ENCODE measurements around the gene KLK3. TPM values are rescaled to one million over a fixed set of nuclear protein-coding genes. Genes with fewer than 3 reads are reported as not detected.

Gene KLK3
- total RNA-seq, 5 donors from 2014 or later (not counting 1 experiment from before 2014, with no cell fraction given) = not detected

DNA sequence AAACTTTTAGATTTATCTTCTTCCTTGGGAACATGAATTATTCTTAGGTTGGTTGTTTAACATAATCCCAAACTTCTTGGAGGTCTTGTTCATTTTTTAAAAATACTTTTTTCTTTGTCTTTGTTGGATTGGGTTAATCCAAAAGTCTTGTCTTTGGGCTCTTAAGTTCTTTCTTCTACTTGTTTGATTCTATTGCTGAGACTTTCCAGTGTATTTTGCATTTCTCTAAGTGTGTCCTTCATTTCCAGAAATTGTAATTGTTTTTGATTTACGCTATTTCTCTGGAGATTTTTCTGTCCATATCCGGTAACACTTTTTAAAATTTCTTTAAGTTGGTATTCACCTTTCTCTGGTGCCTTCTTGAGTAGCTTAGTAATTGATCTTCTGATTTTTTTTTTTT, 11.5 kb upstream of the KLK3 start:
- ChIA-PET POLR2A (no interaction called here), CTCF (no interaction called here)
- ATAC-seq (replicated peaks in 1 of 4) (no peak), DNase-seq (no peak)
- no peaks in the 10 kb centered on the region for H3K4me1 ChIP-seq (ENCODE audit: control insufficient read depth in 1 of 2, extremely low read depth in 1 of 2, insufficient read depth in 2 of 2, low read length in 2 of 2)
- peaks cover 11 to 29% (median 14%) of the 10 kb centered on the region in 3 donors for H3K9me3 Mint-ChIP-seq
- no peak overlapping the region for H3K4me3 ChIP-seq (ENCODE audit: control insufficient read depth in 1 of 2, extremely low read depth in 1 of 2, low read length in 1 of 2)
- H3K27ac Mint-ChIP-seq = no peak overlapping the region
- no CpG with 5 or more reads among the region's 2 CpGs for WGBS (ENCODE audit: insufficient coverage)
- no peaks in the 10 kb centered on the region for H3K9me3 ChIP-seq
- H3K36me3 ChIP-seq (ENCODE audit: control insufficient read depth in 2 of 2, extremely low read depth in 1 of 2, insufficient read depth in 1 of 2, low read length in 1 of 2) = no peaks in the 10 kb centered on the region
- H3K4me3 Mint-ChIP-seq = no peak overlapping the region
- H3K36me3 Mint-ChIP-seq = no peaks in the 10 kb centered on the region
- no peak overlapping the region for H3K27ac ChIP-seq (ENCODE audit: low read length)
- H3K27me3 ChIP-seq (replicated peaks in 1 of 2; ENCODE audit: control insufficient read depth in 2 of 2, extremely low read depth in 1 of 2, insufficient read depth in 2 of 2, low read length in 1 of 2) = peaks cover 4 to 24% of the 10 kb centered on the region in 2 experiments
- peaks cover 0 to under 1% (median 0%) of the 10 kb centered on the region in 3 donors for H3K4me1 Mint-ChIP-seq
- H3K27me3 Mint-ChIP-seq = peaks cover 17 to 21% of the 10 kb centered on the region in 2 donors

GRCh38 chr19:50843701-50844221, 11.0 kb upstream of the KLK3 start:
- no peaks in the 10 kb centered on the region for H3K36me3 Mint-ChIP-seq
- no peak overlapping the region for H3K27ac ChIP-seq (ENCODE audit: low read length)

GRCh38 chr19:50844296-50844935, 10.3 kb upstream of the KLK3 start:
- peaks cover 4 to 16% of the 10 kb centered on the region in 2 experiments for H3K27me3 ChIP-seq (replicated peaks in 1 of 2; ENCODE audit: control insufficient read depth in 2 of 2, extremely low read depth in 1 of 2, insufficient read depth in 2 of 2, low read length in 1 of 2)
- H3K36me3 Mint-ChIP-seq = no peaks in the 10 kb centered on the region
- ChIA-PET POLR2A (interaction anchor here in 1 of 2 donors (0.6 kb wide), 1 partner anchor 120 kb away, joined by 3 read pairs; no protein-coding TSS in a partner anchor), CTCF (no interaction called here)
- H3K27ac ChIP-seq (ENCODE audit: low read length) = no peak overlapping the region
- no peaks in the 10 kb centered on the region for H3K4me1 ChIP-seq (ENCODE audit: control insufficient read depth in 1 of 2, extremely low read depth in 1 of 2, insufficient read depth in 2 of 2, low read length in 2 of 2)
- DNase-seq (no peak), ATAC-seq (replicated peaks in 1 of 4) (no peak)
- H3K27me3 Mint-ChIP-seq = peaks cover 19 to 22% of the 10 kb centered on the region in 2 donors
- H3K4me3 ChIP-seq (ENCODE audit: control insufficient read depth in 1 of 2, extremely low read depth in 1 of 2, low read length in 1 of 2) = no peak overlapping the region
- 49% methylated on average over 4 of the region's 8 CpGs for WGBS (ENCODE audit: insufficient coverage)
- H3K9me3 ChIP-seq = no peaks in the 10 kb centered on the region
- no peaks in the 10 kb centered on the region for H3K4me1 Mint-ChIP-seq
- H3K4me3 Mint-ChIP-seq = no peak overlapping the region
- H3K27ac Mint-ChIP-seq = no peak overlapping the region
- H3K36me3 ChIP-seq (ENCODE audit: control insufficient read depth in 2 of 2, extremely low read depth in 1 of 2, insufficient read depth in 1 of 2, low read length in 1 of 2) = no peaks in the 10 kb centered on the region
- peaks cover 11 to 29% (median 14%) of the 10 kb centered on the region in 3 donors for H3K9me3 Mint-ChIP-seq

More at GRCh38 chr19:50843701-50844221, 11.0 kb upstream of the KLK3 start:
- Histone ChIP-seq H3K4me1 (ENCODE audit: control insufficient read depth in 1 of 2, extremely low read depth in 1 of 2, insufficient read depth in 2 of 2, low read length in 2 of 2) (no peaks in the 10 kb centered on the region), H3K4me3 (ENCODE audit: control insufficient read depth in 1 of 2, extremely low read depth in 1 of 2, low read length in 1 of 2) (no peak overlapping the region), H3K27me3 (replicated peaks in 1 of 2; ENCODE audit: control insufficient read depth in 2 of 2, extremely low read depth in 1 of 2, insufficient read depth in 2 of 2, low read length in 1 of 2) (peaks cover 4 to 21% of the 10 kb centered on the region in 2 experiments), H3K36me3 (ENCODE audit: control insufficient read depth in 2 of 2, extremely low read depth in 1 of 2, insufficient read depth in 1 of 2, low read length in 1 of 2) (no peaks in the 10 kb centered on the region), H3K9me3 (no peaks in the 10 kb centered on the region)
- no peak overlapping the region for H3K4me3 Mint-ChIP-seq
- peaks cover 11 to 29% (median 14%) of the 10 kb centered on the region in 3 donors for H3K9me3 Mint-ChIP-seq
- H3K27me3 Mint-ChIP-seq = peaks cover 19 to 20% of the 10 kb centered on the region in 2 donors
- WGBS (ENCODE audit: insufficient coverage) = 62% methylated on average over 4 of the region's 7 CpGs
- no peak overlapping the region for H3K27ac Mint-ChIP-seq
- POLR2A ChIA-PET = no interaction called here
- no peaks in the 10 kb centered on the region for H3K4me1 Mint-ChIP-seq
- ATAC-seq (replicated peaks in 1 of 4) (no peak), DNase-seq (no peak)
- CTCF ChIA-PET = no interaction called here

DNA sequence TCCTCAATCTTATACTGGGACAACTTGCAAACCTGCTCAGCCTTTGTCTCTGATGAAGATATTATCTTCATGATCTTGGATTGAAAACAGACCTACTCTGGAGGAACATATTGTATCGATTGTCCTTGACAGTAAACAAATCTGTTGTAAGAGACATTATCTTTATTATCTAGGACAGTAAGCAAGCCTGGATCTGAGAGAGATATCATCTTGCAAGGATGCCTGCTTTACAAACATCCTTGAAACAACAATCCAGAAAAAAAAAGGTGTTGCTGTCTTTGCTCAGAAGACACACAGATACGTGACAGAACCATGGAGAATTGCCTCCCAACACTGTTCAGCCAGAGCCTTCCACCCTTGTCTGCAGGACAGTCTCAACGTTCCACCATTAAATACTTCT, 4.0 kb upstream of the KLK3 start:
- Histone ChIP-seq H3K36me3 (ENCODE audit: control insufficient read depth in 2 of 2, extremely low read depth in 1 of 2, insufficient read depth in 1 of 2, low read length in 1 of 2) (no peaks in the 10 kb centered on the region), H3K27me3 (replicated peaks in 1 of 2; ENCODE audit: control insufficient read depth in 2 of 2, extremely low read depth in 1 of 2, insufficient read depth in 2 of 2, low read length in 1 of 2) (peaks cover 0 to 33% of the 10 kb centered on the region in 2 experiments), H3K9me3 (no peaks in the 10 kb centered on the region), H3K27ac (ENCODE audit: low read length) (no peak overlapping the region), H3K4me3 (ENCODE audit: control insufficient read depth in 1 of 2, extremely low read depth in 1 of 2, low read length in 1 of 2) (no peak overlapping the region), H3K4me1 (ENCODE audit: control insufficient read depth in 1 of 2, extremely low read depth in 1 of 2, insufficient read depth in 2 of 2, low read length in 2 of 2) (no peaks in the 10 kb centered on the region)
- Mint-ChIP-seq H3K9me3 (no peaks in the 10 kb centered on the region), H3K27ac (no peak overlapping the region), H3K27me3 (peaks cover 24 to 50% of the 10 kb centered on the region in 2 donors), H3K4me3 (no peak overlapping the region), H3K4me1 (no peaks in the 10 kb centered on the region), H3K36me3 (no peaks in the 10 kb centered on the region)
- CTCF ChIA-PET = no interaction called here
- WGBS (ENCODE audit: insufficient coverage) = 40% methylated on average over 1 of the region's 3 CpGs
- POLR2A ChIA-PET = no interaction called here
- DNase-seq (no peak), ATAC-seq (replicated peaks in 1 of 4) (no peak)

DNA sequence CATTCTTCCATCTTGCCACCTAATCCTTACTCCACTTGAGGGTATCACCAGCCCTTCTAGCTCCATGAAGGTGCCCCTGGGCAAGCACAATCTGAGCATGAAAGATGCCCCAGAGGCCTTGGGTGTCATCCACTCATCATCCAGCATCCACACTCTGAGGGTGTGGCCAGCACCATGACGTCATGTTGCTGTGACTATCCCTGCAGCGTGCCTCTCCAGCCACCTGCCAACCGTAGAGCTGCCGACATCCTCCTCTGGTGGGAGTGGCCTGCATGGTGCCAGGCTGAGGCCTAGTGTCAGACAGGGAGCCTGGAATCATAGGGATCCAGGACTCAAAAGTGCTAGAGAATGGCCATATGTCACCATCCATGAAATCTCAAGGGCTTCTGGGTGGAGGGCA, 3.1 kb upstream of the KLK3 start:
- Histone ChIP-seq H3K9me3 (no peaks in the 10 kb centered on the region), H3K36me3 (ENCODE audit: control insufficient read depth in 2 of 2, extremely low read depth in 1 of 2, insufficient read depth in 1 of 2, low read length in 1 of 2) (no peaks in the 10 kb centered on the region), H3K4me1 (ENCODE audit: control insufficient read depth in 1 of 2, extremely low read depth in 1 of 2, insufficient read depth in 2 of 2, low read length in 2 of 2) (no peaks in the 10 kb centered on the region), H3K27me3 (replicated peaks in 1 of 2; ENCODE audit: control insufficient read depth in 2 of 2, extremely low read depth in 1 of 2, insufficient read depth in 2 of 2, low read length in 1 of 2) (peaks cover 0 to 39% of the 10 kb centered on the region in 2 experiments), H3K4me3 (ENCODE audit: control insufficient read depth in 1 of 2, extremely low read depth in 1 of 2, low read length in 1 of 2) (no peak overlapping the region), H3K27ac (ENCODE audit: low read length) (no peak overlapping the region)
- no peaks in the 10 kb centered on the region for H3K36me3 Mint-ChIP-seq
- POLR2A ChIA-PET = no interaction called here
- ATAC-seq (replicated peaks in 1 of 4) (no peak), DNase-seq (no peak)
- CTCF ChIA-PET = no interaction called here
- 70% methylated on average over 4 of the region's 4 CpGs for WGBS (ENCODE audit: insufficient coverage)
- no peak overlapping the region for H3K4me3 Mint-ChIP-seq
- peaks cover 32 to 59% of the 10 kb centered on the region in 2 donors for H3K27me3 Mint-ChIP-seq
- H3K4me1 Mint-ChIP-seq = no peaks in the 10 kb centered on the region
- no peak overlapping the region for H3K27ac Mint-ChIP-seq
- H3K9me3 Mint-ChIP-seq = no peaks in the 10 kb centered on the region

DNA sequence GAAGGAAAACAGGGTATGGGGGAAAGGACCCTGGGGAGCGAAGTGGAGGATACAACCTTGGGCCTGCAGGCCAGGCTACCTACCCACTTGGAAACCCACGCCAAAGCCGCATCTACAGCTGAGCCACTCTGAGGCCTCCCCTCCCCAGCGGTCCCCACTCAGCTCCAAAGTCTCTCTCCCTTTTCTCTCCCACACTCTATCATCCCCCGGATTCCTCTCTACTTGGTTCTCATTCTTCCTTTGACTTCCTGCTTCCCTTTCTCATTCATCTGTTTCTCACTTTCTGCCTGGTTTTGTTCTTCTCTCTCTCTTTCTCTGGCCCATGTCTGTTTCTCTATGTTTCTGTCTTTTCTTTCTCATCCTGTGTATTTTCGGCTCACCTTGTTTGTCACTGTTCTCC, 2.7 kb downstream of the KLK3 start:
- H3K36me3 ChIP-seq (ENCODE audit: control insufficient read depth in 2 of 2, extremely low read depth in 1 of 2, insufficient read depth in 1 of 2, low read length in 1 of 2) = no peaks in the 10 kb centered on the region
- DNase-seq = no peak
- H3K4me1 ChIP-seq (ENCODE audit: control insufficient read depth in 1 of 2, extremely low read depth in 1 of 2, insufficient read depth in 2 of 2, low read length in 2 of 2) = no peaks in the 10 kb centered on the region
- ChIA-PET POLR2A (no interaction called here), CTCF (no interaction called here)
- peaks cover 60 to 65% of the 10 kb centered on the region in 2 donors for H3K27me3 Mint-ChIP-seq
- H3K27ac Mint-ChIP-seq = no peak overlapping the region
- H3K4me3 ChIP-seq (ENCODE audit: control insufficient read depth in 1 of 2, extremely low read depth in 1 of 2, low read length in 1 of 2) = no peak overlapping the region
- no peak overlapping the region for H3K27ac ChIP-seq (ENCODE audit: low read length)
- no peaks in the 10 kb centered on the region for H3K9me3 ChIP-seq
- WGBS (ENCODE audit: insufficient coverage) = 66% methylated on average over 6 of the region's 6 CpGs
- no peak for ATAC-seq (replicated peaks in 1 of 4)
- H3K9me3 Mint-ChIP-seq = peaks cover 0 to 14% (median 14%) of the 10 kb centered on the region in 3 donors
- no peaks in the 10 kb centered on the region for H3K4me1 Mint-ChIP-seq
- H3K4me3 Mint-ChIP-seq = no peak overlapping the region
- H3K27me3 ChIP-seq (replicated peaks in 1 of 2; ENCODE audit: control insufficient read depth in 2 of 2, extremely low read depth in 1 of 2, insufficient read depth in 2 of 2, low read length in 1 of 2) = peaks cover 3 to 57% of the 10 kb centered on the region in 2 experiments
- H3K36me3 Mint-ChIP-seq = no peaks in the 10 kb centered on the region

Measured in T-cell (primary cell).